Subcutaneous adipose tissue (tissue), 4 donors: Measurements from ENCODE around the gene RERE. TPM values are rescaled to one million over a fixed set of nuclear protein-coding genes. Genes with fewer than 3 reads are reported as not detected.

ENCODE experiments used
- total RNA-seq, 4 donors: library from RNA; depleted of rRNA; stranded (reverse); fragments of >200 nt; gene quantifications; one replicate each; pipeline ENCODE4 v1.1.0, GENCODE V29; 2016
- TF ChIP-seq, protein P1 (sequence below): fragments of 450-650 bp; IDR thresholded peaks from one replicate; pipeline ENCODE4 v1.5.1; 2016; ENCODE audit warnings: low read depth, mild to moderate bottlenecking, control low read depth, antibody characterized with exemption, moderate library complexity

Gene RERE
- total RNA-seq, 4 donors from 2014 or later = 67.0 to 91.4 (median 83.1) TPM

DNA sequence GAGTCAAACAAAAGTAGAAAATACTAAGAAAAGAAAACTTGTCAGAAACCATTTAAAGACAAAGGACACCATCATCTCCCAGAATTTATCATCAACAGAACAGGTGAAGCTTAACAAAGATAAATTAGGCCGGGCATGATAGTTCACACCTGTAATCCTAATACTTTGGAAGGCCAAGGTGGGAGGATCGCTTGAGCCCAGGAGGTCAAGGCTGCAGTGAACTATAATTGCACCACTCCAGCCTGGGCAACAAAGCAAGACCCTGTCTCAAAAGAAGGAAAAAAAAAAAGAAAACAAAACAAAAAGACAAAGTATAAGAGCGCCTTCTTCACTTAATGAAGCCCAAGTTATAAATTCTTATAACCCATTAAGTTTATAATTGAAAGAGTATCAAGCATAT lies 25.6 kb downstream of the RERE start:
- TF ChIP-seq, protein P1, sequence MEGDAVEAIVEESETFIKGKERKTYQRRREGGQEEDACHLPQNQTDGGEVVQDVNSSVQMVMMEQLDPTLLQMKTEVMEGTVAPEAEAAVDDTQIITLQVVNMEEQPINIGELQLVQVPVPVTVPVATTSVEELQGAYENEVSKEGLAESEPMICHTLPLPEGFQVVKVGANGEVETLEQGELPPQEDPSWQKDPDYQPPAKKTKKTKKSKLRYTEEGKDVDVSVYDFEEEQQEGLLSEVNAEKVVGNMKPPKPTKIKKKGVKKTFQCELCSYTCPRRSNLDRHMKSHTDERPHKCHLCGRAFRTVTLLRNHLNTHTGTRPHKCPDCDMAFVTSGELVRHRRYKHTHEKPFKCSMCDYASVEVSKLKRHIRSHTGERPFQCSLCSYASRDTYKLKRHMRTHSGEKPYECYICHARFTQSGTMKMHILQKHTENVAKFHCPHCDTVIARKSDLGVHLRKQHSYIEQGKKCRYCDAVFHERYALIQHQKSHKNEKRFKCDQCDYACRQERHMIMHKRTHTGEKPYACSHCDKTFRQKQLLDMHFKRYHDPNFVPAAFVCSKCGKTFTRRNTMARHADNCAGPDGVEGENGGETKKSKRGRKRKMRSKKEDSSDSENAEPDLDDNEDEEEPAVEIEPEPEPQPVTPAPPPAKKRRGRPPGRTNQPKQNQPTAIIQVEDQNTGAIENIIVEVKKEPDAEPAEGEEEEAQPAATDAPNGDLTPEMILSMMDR = no peak

DNA sequence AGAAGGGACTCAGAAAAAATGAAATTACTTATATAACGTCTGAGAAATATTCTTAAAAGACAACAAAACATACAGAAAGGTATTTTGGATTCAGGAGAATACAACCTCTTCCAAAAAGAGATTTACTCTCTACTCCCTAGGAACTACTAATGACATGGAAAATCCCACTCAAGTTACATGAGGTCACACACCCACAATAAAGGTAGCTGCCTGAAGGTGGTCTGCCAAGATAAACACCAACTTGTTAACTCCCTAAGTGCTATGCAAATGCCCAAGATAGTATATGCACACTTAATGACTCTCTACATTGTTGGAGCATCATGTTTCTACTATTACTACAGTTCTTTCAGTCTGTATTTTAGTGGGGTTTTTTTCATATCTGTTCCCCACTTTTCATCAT lies 26.5 kb downstream of the RERE start:
- TF ChIP-seq, protein P1 = no peak

DNA sequence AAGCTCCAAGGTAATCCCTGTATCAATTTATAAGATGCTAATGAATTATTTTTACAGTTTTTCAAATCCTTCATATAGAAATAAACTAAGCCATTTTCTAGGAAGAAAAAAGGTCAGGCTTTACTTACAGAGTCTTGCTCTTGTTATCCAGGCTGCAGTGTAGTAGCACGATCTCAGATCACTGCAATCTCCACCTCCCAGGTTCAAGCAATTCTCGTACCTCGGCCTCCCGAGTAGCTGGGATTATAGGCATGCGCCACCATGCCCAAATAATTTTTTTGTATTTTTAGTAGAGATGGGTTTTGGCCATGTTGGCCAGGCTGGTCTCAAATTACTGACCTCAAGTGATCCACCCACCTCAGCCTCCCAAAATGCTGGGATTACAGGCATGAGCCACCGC lies 27.0 kb downstream of the RERE start:
- TF ChIP-seq, protein P1 = no peak

DNA sequence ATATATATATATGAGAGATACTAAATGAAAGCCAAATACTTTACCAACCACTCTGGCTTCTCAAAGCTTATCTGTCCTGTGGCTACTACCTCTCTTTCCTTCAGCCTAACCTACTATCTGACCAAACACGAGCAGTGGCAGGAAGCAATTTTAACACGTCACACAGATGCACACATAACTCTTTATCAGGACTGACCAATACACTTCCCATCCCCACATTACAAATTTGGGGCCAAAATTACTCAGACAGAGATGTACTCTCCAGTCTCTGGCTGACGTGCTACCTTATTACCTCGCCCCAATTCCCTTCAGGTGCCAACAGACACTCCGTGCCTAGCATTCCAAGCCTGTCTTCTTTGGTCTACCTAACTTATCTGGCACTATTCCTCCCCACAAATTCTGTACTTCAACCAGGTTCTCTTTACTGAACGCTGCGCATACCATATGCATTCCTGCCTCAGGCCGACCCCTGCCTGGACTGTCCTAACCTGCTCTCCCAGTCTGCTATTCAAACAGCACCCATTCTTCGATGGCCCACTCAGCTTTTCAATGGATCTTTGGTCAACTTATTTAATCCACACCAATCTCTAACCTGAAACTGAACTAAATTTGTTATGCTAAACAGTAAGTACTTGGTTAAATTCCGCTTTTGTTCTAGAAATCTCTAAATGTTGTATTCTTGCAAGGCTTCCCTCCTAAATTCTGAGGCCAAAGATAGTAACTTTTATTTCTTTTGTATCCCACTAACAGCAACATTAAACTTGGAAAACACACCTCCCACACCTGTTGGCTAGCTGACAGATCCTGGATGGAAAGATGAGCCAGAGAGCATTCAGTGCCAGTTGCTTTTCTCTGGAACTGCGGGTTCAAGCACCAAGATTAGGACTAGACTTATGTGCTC lies 27.9 kb downstream of the RERE start:
- TF ChIP-seq, protein P1 = no peak

DNA sequence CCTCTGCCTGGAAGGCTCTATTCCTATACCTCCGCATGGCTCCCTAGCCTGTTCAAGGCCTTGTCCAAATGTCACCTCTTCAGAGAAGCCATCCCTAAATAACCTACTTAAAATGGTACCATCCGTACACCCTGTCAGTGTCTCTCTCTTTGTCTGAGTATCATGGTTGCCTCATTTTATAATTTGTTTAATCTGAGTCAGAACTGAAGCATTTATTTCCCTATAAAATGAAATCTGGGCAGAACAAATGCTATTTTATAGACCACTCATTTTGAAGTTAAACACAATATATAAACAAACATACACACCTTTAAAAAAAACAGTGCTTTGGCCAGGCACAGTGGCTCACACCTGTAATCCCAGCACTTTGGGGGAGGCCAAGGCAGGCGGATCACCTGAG lies 30.2 kb downstream of the RERE start:
- TF ChIP-seq, protein P1 = no peak

DNA sequence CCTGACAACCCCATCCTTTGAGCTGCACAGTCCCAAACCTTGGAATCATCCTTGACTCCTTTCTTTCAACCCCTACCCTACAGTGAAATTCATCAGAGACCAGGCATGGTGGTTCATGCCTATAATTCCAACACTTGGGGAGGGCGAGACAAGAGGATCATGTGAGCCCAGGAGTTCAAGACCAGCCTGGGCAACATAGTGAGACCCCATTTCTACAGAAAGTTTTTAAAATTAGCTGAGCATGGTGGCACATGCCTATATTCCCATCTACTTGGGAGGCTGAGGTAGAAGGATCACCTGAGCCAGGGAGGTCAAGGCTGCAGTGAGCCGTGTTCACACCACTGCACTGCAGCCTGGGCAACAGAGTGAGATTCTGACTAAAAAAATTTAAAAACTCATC lies 34.5 kb downstream of the RERE start:
- TF ChIP-seq, protein P1 = no peak

DNA sequence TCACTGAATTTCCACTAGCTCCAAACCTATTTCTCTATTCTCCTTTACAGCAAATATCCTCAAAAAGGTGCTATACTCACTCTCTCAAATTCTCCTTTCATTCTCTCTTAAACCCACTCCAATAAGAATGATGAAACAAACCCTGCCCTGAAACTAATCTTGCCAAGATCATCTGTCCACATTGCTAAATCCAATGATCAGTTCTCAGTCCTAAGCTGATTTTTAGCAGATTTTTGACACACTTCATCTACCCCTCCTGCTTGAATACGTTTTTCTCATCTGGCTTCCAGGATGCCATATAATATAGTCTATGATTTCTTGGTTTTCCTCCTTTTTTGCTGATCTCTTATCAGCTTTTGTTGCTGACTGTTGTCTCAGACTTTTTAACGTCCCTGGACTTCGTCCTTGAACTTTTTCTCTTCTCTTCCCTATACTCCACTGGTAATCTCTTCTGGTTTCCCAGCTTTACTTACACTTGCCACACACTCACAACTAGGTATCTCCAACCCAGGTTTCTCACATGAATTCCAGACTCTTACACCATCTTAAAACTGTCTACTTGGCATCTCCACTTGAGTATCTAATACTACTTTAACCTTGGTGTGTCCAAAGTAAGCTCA lies 35.3 kb downstream of the RERE start:
- TF ChIP-seq, protein P1 = no peak
